ENCODE results near the gene TMPRSS13.

- TF ChIP-seq CTCF (conservative IDR thresholded peaks at IDR 0.05) (no peak), EZH2 (IDR thresholded peaks at IDR 0.05; ENCODE audit: low read depth) (no peak)
These were observed 5.5 kb upstream of the TMPRSS13 start for GRCh38 chr11:117934526-117935307.
